IMR-90 (cell line): ENCODE measurements around the gene AGAP1. TPM values are rescaled to one million over a fixed set of nuclear protein-coding genes. Genes with fewer than 3 reads are reported as not detected.

Experiments used
- ATAC-seq: fragments of 200-7000 bp; cut with Tn5 transposase; 2 replicates; pipeline ENCODE4 v1.9.1; 2020; ENCODE audit warnings: low read depth, mild to moderate bottlenecking, moderate library complexity
- BruUV-seq: library from RNA; stranded (reverse); fragments of 400-500 nt; replicated peaks from 2 replicates; lab custom pipeline; 2021; lab: Mats Ljungman, UMichigan
- CTCF ChIA-PET: fragments of 300-600 bp; formaldehyde crosslinking; extraction: SDS; loops from one replicate; lab custom pipeline; 2021; ENCODE audit warnings: antibody characterized with exemption; lab: Yijun Ruan, JAX
- POLR2A ChIA-PET: fragments of 300-600 bp; sonication (Branson Sonifier 250); formaldehyde crosslinking; loops from one replicate; lab custom pipeline; 2022; ENCODE audit warnings: antibody characterized with exemption; ENCODE audit not compliant: unreplicated experiment; lab: Charles Lee
- DNase-seq: peaks from one replicate; pipeline ENCODE4 v3.0.0; 2013
- H2AFZ ChIP-seq: replicated peaks from 2 replicates; pipeline ENCODE3; 2013; ENCODE audit warnings: low read length, mild to moderate bottlenecking; ENCODE audit not compliant: poor library complexity
- H2AK5ac ChIP-seq: 2 replicates; pipeline ENCODE4 v1.6.1; 2013; ENCODE audit warnings: low read depth, low read length, inconsistent platforms
- H2AK9ac ChIP-seq: replicated peaks from 2 replicates; pipeline ENCODE3; 2013; ENCODE audit warnings: mild to moderate bottlenecking, low read depth, low read length, moderate library complexity; ENCODE audit not compliant: poor library complexity
- H2BK120ac ChIP-seq: 2 replicates; pipeline ENCODE4 v1.6.1; 2013; ENCODE audit warnings: low read depth, low read length, inconsistent platforms
- H2BK15ac ChIP-seq: 3 replicates; pipeline ENCODE4 v1.6.1; 2013; ENCODE audit warnings: low read depth, low read length, inconsistent platforms
- H2BK20ac ChIP-seq: 2 replicates; pipeline ENCODE4 v1.6.1; 2013; ENCODE audit warnings: low read depth, mild to moderate bottlenecking, inconsistent platforms, low read length, moderate library complexity
- H2BK5ac ChIP-seq: 2 replicates; pipeline ENCODE4 v1.6.1; 2013; ENCODE audit warnings: mild to moderate bottlenecking, low read depth, low read length, inconsistent platforms; ENCODE audit not compliant: poor library complexity, severe bottlenecking
- H3K14ac ChIP-seq: replicated peaks from 2 replicates; pipeline ENCODE4 v1.6.1; 2013; ENCODE audit warnings: low read depth, low read length, inconsistent platforms
- H3K18ac ChIP-seq: 2 replicates; pipeline ENCODE4 v1.6.1; 2013; ENCODE audit warnings: low read depth, low read length, control low read depth
- H3K23ac ChIP-seq: 2 replicates; pipeline ENCODE4 v1.6.1; 2013; ENCODE audit warnings: low read depth, low read length, inconsistent platforms
- H3K27ac ChIP-seq: 2 replicates; pipeline ENCODE4 v1.5.1; 2013; ENCODE audit warnings: mild to moderate bottlenecking, control low read depth, low read length; ENCODE audit not compliant: insufficient read depth
- H3K27me3 ChIP-seq: 2 replicates; pipeline ENCODE4 v1.6.1; 2013; ENCODE audit warnings: low read length; ENCODE audit not compliant: control insufficient read depth, insufficient read depth
- H3K36me3 ChIP-seq: 2 replicates; pipeline ENCODE4 v1.6.1; 2013; ENCODE audit warnings: low read length, mixed read lengths; ENCODE audit not compliant: control insufficient read depth, insufficient read depth
- H3K4ac ChIP-seq: 2 replicates; pipeline ENCODE4 v1.6.1; 2013; ENCODE audit warnings: low read depth, low read length, inconsistent platforms
- H3K4me1 ChIP-seq: 2 replicates; pipeline ENCODE4 v1.6.1; 2013; ENCODE audit warnings: low read length, mixed read lengths; ENCODE audit not compliant: control insufficient read depth, insufficient read depth
- H3K4me2 ChIP-seq: 2 replicates; pipeline ENCODE4 v1.6.1; 2013; ENCODE audit warnings: low read depth, mild to moderate bottlenecking, control low read depth, low read length, moderate library complexity
- H3K4me3 ChIP-seq: 2 replicates; pipeline ENCODE4 v1.5.1; 2013; ENCODE audit warnings: low read depth, mild to moderate bottlenecking, control low read depth, low read length, moderate library complexity; ENCODE audit not compliant: insufficient read depth
- H3K56ac ChIP-seq: 2 replicates; pipeline ENCODE4 v1.6.1; 2013; ENCODE audit warnings: low read length, inconsistent platforms; ENCODE audit not compliant: insufficient read depth; ENCODE audit errors: extremely low read depth
- H3K79me1 ChIP-seq, 2 experiments: 2 replicates each; pipeline ENCODE4 v1.6.1; 2013; ENCODE audit warnings: low read length in 2 of 2, inconsistent platforms in 1 of 2, low read depth in 1 of 2
- H3K9ac ChIP-seq: 2 replicates; pipeline ENCODE4 v1.6.1; 2013; ENCODE audit warnings: low read depth, low read length, control low read depth
- H3K9me1 ChIP-seq: 2 replicates; pipeline ENCODE4 v1.6.1; 2013; ENCODE audit warnings: low read length, inconsistent platforms; ENCODE audit not compliant: insufficient read depth
- H3K9me3 ChIP-seq: 2 replicates; pipeline ENCODE4 v1.6.1; 2013; ENCODE audit warnings: low read length; ENCODE audit not compliant: control insufficient read depth, insufficient read depth
- H4K20me1 ChIP-seq: 2 replicates; pipeline ENCODE4 v1.6.1; 2013; ENCODE audit warnings: low read length, inconsistent platforms; ENCODE audit not compliant: insufficient read depth
- H4K5ac ChIP-seq: 2 replicates; pipeline ENCODE4 v1.6.1; 2013; ENCODE audit warnings: mild to moderate bottlenecking, low read depth, low read length, control low read depth
- H4K8ac ChIP-seq, 2 experiments: 2 replicates each; pipeline ENCODE4 v1.6.1; 2013; ENCODE audit warnings: low read depth in 2 of 2, low read length in 2 of 2, control low read depth in 1 of 2, inconsistent platforms in 1 of 2
- H4K91ac ChIP-seq: 2 replicates; pipeline ENCODE4 v1.6.1; 2013; ENCODE audit warnings: low read depth, low read length, inconsistent platforms; ENCODE audit not compliant: insufficient read depth
- BHLHE40 ChIP-seq: fragments of 150-350 bp; IDR thresholded peaks from 2 replicates; pipeline ENCODE4 v1.6.1; 2016; ENCODE audit warnings: mild to moderate bottlenecking, low read depth, low read length
- CHD1 ChIP-seq: IDR thresholded peaks from 2 replicates; pipeline ENCODE4 v1.6.1; 2012; ENCODE audit warnings: low read depth, low read length, improper control_type of control experiment
- FOS ChIP-seq: fragments of 150-350 bp; IDR thresholded peaks from 2 replicates; pipeline ENCODE4 v1.6.1; 2016; ENCODE audit warnings: low read depth, low read length
- MAFK ChIP-seq: IDR thresholded peaks from 2 replicates; pipeline ENCODE4 v1.6.1; 2012; ENCODE audit warnings: low read depth, low read length, improper control_type of control experiment
- MAZ ChIP-seq: IDR thresholded peaks from 2 replicates; pipeline ENCODE4 v1.6.1; 2012; ENCODE audit warnings: low read depth, mild to moderate bottlenecking, low read length, improper control_type of control experiment, moderate library complexity, borderline replicate concordance
- MXI1 ChIP-seq: IDR thresholded peaks from 2 replicates; pipeline ENCODE4 v1.6.1; 2012; ENCODE audit warnings: low read depth, mild to moderate bottlenecking, low read length, moderate library complexity, borderline replicate concordance
- NFE2L2 ChIP-seq: fragments of 150-350 bp; IDR thresholded peaks from 2 replicates; pipeline ENCODE4 v1.6.1; 2016; ENCODE audit warnings: low read depth, mild to moderate bottlenecking, low read length
- POLR2A ChIP-seq: IDR thresholded peaks from 2 replicates; pipeline ENCODE4 v1.6.1; 2012; ENCODE audit warnings: mild to moderate bottlenecking, low read depth, low read length
- RAD21 ChIP-seq: IDR thresholded peaks from 2 replicates; pipeline ENCODE4 v1.6.1; 2012; ENCODE audit warnings: low read length, improper control_type of control experiment
- RCOR1 ChIP-seq: IDR thresholded peaks from 2 replicates; pipeline ENCODE4 v1.6.1; 2012; ENCODE audit warnings: mild to moderate bottlenecking, low read length, improper control_type of control experiment; ENCODE audit not compliant: insufficient replicate concordance
- RFX5 ChIP-seq: IDR thresholded peaks from 2 replicates; pipeline ENCODE4 v1.8.0; 2012; ENCODE audit warnings: low read depth, mild to moderate bottlenecking, low read length, moderate library complexity
- WGBS, 2 experiments: methylation state at CpG; one replicate each; pipeline versions ENCODE4 v1.1.5 to v1.1.7; 2013; ENCODE audit warnings: missing lambda C conversion rate in 2 of 2; ENCODE audit not compliant: insufficient read length in 1 of 2; ENCODE audit errors: extremely low coverage in 2 of 2; 5-methylcytosine and 5-hydroxymethylcytosine counted together
- dilution Hi-C: fragments of 300-500 bp; cut with HindIII; formaldehyde crosslinking; loops from one replicate; pipeline ENCODE4 v1.14.3; 2018; ENCODE audit warnings: low sequenced_read_pairs; ENCODE audit not compliant: unreplicated experiment
- in situ Hi-C: fragments of 300-500 bp; cut with MboI; formaldehyde crosslinking; loops from 3 replicates; pipeline ENCODE4 v1.14.3; 2019; ENCODE audit warnings: low sequenced_read_pairs, inconsistent platforms, mixed read lengths
- intact Hi-C: fragments of 100-400 bp; cut with micrococcal nuclease; formaldehyde crosslinking; loops from 2 replicates; pipeline ENCODE4 v1.10.0; 2022
- polyA plus RNA-seq, 3 experiments: library from polyadenylated mRNA; depleted of rRNA; stranded (reverse); fragments of >200 nt; gene quantifications; 2 replicates each; pipeline ENCODE4 v1.2.3, GENCODE V29; 2012; ENCODE audit warnings: low replicate concordance in 1 of 3
- total RNA-seq: library from RNA; depleted of rRNA; stranded (reverse); fragments of >200 nt; gene quantifications from 2 replicates; pipeline ENCODE4 v1.2.3, GENCODE V29; 2012
- TF ChIP-seq, protein P1 (sequence below): conservative IDR thresholded peaks from 2 replicates; pipeline ENCODE4 v1.5.1; 2012; ENCODE audit warnings: mild to moderate bottlenecking, low read depth, low read length, improper control_type of control experiment
- TF ChIP-seq, protein P2 (sequence below): fragments of 150-350 bp; IDR thresholded peaks from 2 replicates; pipeline ENCODE4 v1.6.1; 2016; ENCODE audit warnings: low read depth, mild to moderate bottlenecking, low read length, moderate library complexity, borderline replicate concordance
- TF ChIP-seq, protein P3 (sequence below): fragments of 150-350 bp; IDR thresholded peaks from 2 replicates; pipeline ENCODE4 v1.6.1; 2017; ENCODE audit warnings: mild to moderate bottlenecking, antibody characterized with exemption, low read length, low read depth

AGAP1 gene
- total and polyA plus RNA-seq, 2 of the 4 experiments (the other 2 are of a cell fraction), result 15.1 to 16.4 TPM

DNA sequence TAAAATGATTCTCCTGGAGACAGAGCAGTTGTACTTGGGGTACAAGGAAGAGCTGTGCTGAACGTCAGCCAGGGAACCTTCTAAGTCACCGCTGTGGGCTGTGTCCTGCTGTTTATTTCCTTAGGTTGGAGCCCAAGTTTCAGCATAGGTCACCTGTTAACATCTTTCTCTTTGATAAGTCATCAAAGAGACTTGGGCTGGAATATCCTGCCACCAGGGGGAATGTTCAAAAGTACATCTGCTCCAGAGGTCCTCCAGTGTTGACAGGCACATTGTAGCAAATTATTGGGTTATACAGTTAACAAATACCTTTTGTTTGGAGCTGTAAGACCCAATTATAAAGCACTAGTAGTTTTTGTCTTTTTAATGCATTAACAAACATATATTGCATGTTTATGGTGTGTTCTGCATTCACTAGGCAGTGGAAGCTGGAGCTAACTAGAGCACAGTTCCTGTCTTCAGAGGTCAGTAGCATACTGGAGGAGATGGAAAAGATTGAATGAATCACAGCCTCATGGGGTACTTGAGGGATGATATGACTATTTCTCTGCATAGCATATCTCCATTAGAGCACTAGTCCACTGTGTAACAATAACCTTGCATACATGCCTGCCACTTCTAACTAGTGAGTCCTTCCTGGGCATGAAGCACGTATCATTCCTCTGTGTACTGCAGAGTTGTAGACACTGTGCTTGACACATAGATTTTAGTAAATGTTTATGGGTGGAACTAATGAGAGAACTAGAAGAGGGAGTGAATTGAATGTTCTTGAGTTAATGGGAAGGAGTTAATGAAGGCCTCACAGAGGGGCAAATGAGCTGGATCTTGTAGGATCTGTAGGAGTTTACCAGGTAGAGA, 182.1 kb downstream of the AGAP1 start:
- intact Hi-C loops, result loop anchor here (1.0 kb wide), 1 partner anchor 70 kb away; no protein-coding TSS in a partner anchor
- no peak overlapping the region for H2BK20ac ChIP-seq
- WGBS, 2 experiments, result no CpG with 5 or more reads among the region's 3 CpGs
- peaks cover 81% of the 10 kb centered on the region for H4K20me1 ChIP-seq
- no peaks in the 10 kb centered on the region for H3K9me3 ChIP-seq
- H3K4me1 ChIP-seq, result peaks cover 7% of the 10 kb centered on the region
- no peak overlapping the region for H3K9ac ChIP-seq
- H2BK15ac ChIP-seq, result no peak overlapping the region
- dilution Hi-C loops, result no loop called here
- DNase-seq, result peak; percentile 69
- H2AK5ac ChIP-seq, result no peak overlapping the region
- no peak overlapping the region for H2AFZ ChIP-seq
- H2AK9ac ChIP-seq, result no peak overlapping the region
- no peak overlapping the region for H2BK120ac ChIP-seq
- no peak overlapping the region for H3K4me2 ChIP-seq
- no peaks in the 10 kb centered on the region; the same call in 1 of the 2 replicates for H3K27me3 ChIP-seq
- H3K4ac ChIP-seq, result no peak overlapping the region
- H3K23ac ChIP-seq, result no peak overlapping the region
- peak; percentile 81 for ATAC-seq
- in situ Hi-C loops, result loop anchor here (10.0 kb wide), 1 partner anchor 541 kb away; no protein-coding TSS in a partner anchor
- H3K27ac ChIP-seq, result no peak overlapping the region
- no peak overlapping the region for H4K5ac ChIP-seq
- POLR2A ChIA-PET, result no interaction called here
- no peak overlapping the region for H3K18ac ChIP-seq
- BruUV-seq, result no TSS peak
- no peak overlapping the region for H4K8ac ChIP-seq
- no peaks in the 10 kb centered on the region for H3K36me3 ChIP-seq
- H3K9me1 ChIP-seq, result no peaks in the 10 kb centered on the region
- H3K79me1 ChIP-seq, result peaks cover 29 to 51% of the 10 kb centered on the region in 2 experiments
- H4K91ac ChIP-seq, result no peak overlapping the region
- CTCF ChIA-PET, result interaction anchor here (0.5 to 1.2 kb wide), 3 partner anchors 48 to 82 kb away, joined by 3 to 7 read pairs (median 3); no protein-coding TSS in a partner anchor
- H2BK5ac ChIP-seq, result no peak overlapping the region
- H3K14ac ChIP-seq, result no peak overlapping the region
- no peak overlapping the region for H3K4me3 ChIP-seq
- H3K56ac ChIP-seq, result no peak overlapping the region
- no peak for TF ChIP-seq FOS
- no peak for TF ChIP-seq RFX5
- no peak for TF ChIP-seq BHLHE40
- no peak for TF ChIP-seq CHD1
- TF ChIP-seq NFE2L2, result no peak
- TF ChIP-seq, protein P1, sequence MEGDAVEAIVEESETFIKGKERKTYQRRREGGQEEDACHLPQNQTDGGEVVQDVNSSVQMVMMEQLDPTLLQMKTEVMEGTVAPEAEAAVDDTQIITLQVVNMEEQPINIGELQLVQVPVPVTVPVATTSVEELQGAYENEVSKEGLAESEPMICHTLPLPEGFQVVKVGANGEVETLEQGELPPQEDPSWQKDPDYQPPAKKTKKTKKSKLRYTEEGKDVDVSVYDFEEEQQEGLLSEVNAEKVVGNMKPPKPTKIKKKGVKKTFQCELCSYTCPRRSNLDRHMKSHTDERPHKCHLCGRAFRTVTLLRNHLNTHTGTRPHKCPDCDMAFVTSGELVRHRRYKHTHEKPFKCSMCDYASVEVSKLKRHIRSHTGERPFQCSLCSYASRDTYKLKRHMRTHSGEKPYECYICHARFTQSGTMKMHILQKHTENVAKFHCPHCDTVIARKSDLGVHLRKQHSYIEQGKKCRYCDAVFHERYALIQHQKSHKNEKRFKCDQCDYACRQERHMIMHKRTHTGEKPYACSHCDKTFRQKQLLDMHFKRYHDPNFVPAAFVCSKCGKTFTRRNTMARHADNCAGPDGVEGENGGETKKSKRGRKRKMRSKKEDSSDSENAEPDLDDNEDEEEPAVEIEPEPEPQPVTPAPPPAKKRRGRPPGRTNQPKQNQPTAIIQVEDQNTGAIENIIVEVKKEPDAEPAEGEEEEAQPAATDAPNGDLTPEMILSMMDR, result no peak
- TF ChIP-seq RCOR1, result no peak
- no peak for TF ChIP-seq POLR2A
- TF ChIP-seq MXI1, result no peak
- no peak for TF ChIP-seq MAFK
- TF ChIP-seq MAZ, result no peak
- TF ChIP-seq, protein P2, sequence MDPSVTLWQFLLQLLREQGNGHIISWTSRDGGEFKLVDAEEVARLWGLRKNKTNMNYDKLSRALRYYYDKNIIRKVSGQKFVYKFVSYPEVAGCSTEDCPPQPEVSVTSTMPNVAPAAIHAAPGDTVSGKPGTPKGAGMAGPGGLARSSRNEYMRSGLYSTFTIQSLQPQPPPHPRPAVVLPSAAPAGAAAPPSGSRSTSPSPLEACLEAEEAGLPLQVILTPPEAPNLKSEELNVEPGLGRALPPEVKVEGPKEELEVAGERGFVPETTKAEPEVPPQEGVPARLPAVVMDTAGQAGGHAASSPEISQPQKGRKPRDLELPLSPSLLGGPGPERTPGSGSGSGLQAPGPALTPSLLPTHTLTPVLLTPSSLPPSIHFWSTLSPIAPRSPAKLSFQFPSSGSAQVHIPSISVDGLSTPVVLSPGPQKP, result no peak
- TF ChIP-seq, protein P3, sequence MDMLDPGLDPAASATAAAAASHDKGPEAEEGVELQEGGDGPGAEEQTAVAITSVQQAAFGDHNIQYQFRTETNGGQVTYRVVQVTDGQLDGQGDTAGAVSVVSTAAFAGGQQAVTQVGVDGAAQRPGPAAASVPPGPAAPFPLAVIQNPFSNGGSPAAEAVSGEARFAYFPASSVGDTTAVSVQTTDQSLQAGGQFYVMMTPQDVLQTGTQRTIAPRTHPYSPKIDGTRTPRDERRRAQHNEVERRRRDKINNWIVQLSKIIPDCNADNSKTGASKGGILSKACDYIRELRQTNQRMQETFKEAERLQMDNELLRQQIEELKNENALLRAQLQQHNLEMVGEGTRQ, result no peak
- no peak for TF ChIP-seq RAD21
